Spinal cord (tissue), 10 donors: Measurements from ENCODE around the gene ZNF506. TPM values are rescaled to one million over a fixed set of nuclear protein-coding genes. Genes with fewer than 3 reads are reported as not detected.
A peak's percentile ranks its signal among the peaks of the same experiment; 100 is the strongest.
"Not testable (repeated sequence)": the region's sequence is repeated elsewhere in the genome, so short reads cannot be mapped to it uniquely, and the experiment has no call there.

Source experiments
- DNase-seq, 6 donors: peaks; one replicate each; pipeline versions ENCODE4 v3.0.0 to v3.0.0-alpha.2; 2013 to 2015; ENCODE audit warnings: low spot score in 6 of 6, low read depth in 4 of 6
- H3K27ac ChIP-seq: one replicate; pipeline ENCODE4 v1.5.1; 2013; ENCODE audit warnings: low read depth, low read length, control low read depth
- H3K27me3 ChIP-seq: one replicate; pipeline ENCODE4 v1.6.1; 2013; ENCODE audit warnings: low read length; ENCODE audit not compliant: control insufficient read depth, insufficient read depth
- H3K36me3 ChIP-seq: one replicate; pipeline ENCODE4 v1.6.1; 2013; ENCODE audit warnings: low read length; ENCODE audit not compliant: control insufficient read depth, insufficient read depth
- H3K4me1 ChIP-seq: one replicate; pipeline ENCODE4 v1.6.1; 2013; ENCODE audit warnings: low read length; ENCODE audit not compliant: control insufficient read depth, insufficient read depth
- H3K4me3 ChIP-seq: one replicate; pipeline ENCODE4 v1.5.1; 2013; ENCODE audit warnings: low read depth, low read length, control low read depth
- H3K9me3 ChIP-seq: one replicate; pipeline ENCODE4 v1.6.1; 2013; ENCODE audit warnings: low read length; ENCODE audit not compliant: control insufficient read depth, insufficient read depth
- WGBS: methylation state at CpG from one replicate; pipeline ENCODE4 v1.1.5; 2013; ENCODE audit warnings: missing lambda C conversion rate; ENCODE audit not compliant: insufficient coverage; 5-methylcytosine and 5-hydroxymethylcytosine counted together
- long read RNA-seq, 4 donors: transcript quantifications; one replicate each; lab custom pipeline, GENCODE V29; 2026
- polyA plus RNA-seq, 2 donors: library from polyadenylated mRNA; unstranded; fragments of 120-200 nt; gene quantifications; one replicate each; pipeline ENCODE4 v1.2.1, GENCODE V29; 2013; ENCODE audit not compliant: insufficient read length in 2 of 2
- total RNA-seq, 2 donors: library from RNA; depleted of rRNA in 1 of 2; stranded (reverse); fragments of 120-200 nt in 1 of 2; fragments of >200 nt in 1 of 2; gene quantifications; one replicate each; pipeline versions ENCODE4 v1.2.3 to v1.2.4, GENCODE V29; 2013 to 2014
- donor health status: healthy.

ZNF506 gene
- total RNA-seq (10 to 100 TPM; 32.9 to 46.0 TPM), polyA plus RNA-seq (10 to 100 TPM; 26.9 to 27.3 TPM)
- long read RNA-seq, donor 1, full-length matches to known transcripts = 14 of 20 reads
- long read RNA-seq, donor 1, partial matches to known transcripts = 6 of 20 reads
- long read RNA-seq, donor 1, other reads (novel, unspliced or antisense) = 0 of 20 reads
- long read RNA-seq, donor 2, full-length matches to known transcripts = 10 of 10 reads
- long read RNA-seq, donor 2, partial matches to known transcripts = 0 of 10 reads
- long read RNA-seq, donor 2, other reads (novel, unspliced or antisense) = 0 of 10 reads
- long read RNA-seq, donor 3, full-length matches to known transcripts = 10 of 10 reads
- long read RNA-seq, donor 3, partial matches to known transcripts = 0 of 10 reads
- long read RNA-seq, donor 3, other reads (novel, unspliced or antisense) = 0 of 10 reads
- long read RNA-seq, donor 4, full-length matches to known transcripts = 23 of 29 reads
- long read RNA-seq, donor 4, partial matches to known transcripts = 6 of 29 reads
- long read RNA-seq, donor 4, other reads (novel, unspliced or antisense) = 0 of 29 reads

GRCh38 chr19:19821366-19821951 lies at the start of gene ZNF506:
Gene ZNF506, minus strand, starts transcription at chr19:19821750. Its CDS starts 147 bp downstream, at chr19:19821603.
- Histone ChIP-seq H3K9me3 (no peaks in the 10 kb centered on the region), H3K4me1 (peaks cover 26% of the 10 kb centered on the region), H3K27ac (peak within 1 kb of the TSS; percentile 97), H3K36me3 (peaks cover 5% of the 10 kb centered on the region), H3K27me3 (no peaks in the 10 kb centered on the region), H3K4me3 (peak within 1 kb of the TSS; percentile 94)
- under 1% methylated on average over 25 of the region's 28 CpGs for WGBS
- DNase-seq = peak; percentile 95 to 100 (median 98)

- H3K9me3 ChIP-seq = not testable (repeated sequence)
- WGBS = no CpG with 5 or more reads among the region's 5 CpGs
These were observed 48.5 kb upstream of the ZNF506 start for GRCh38 chr19:19870086-19870485.

GRCh38 chr19:19866611-19867248 lies 45.2 kb upstream of the ZNF506 start:
- H3K9me3 ChIP-seq = no peaks in the 10 kb centered on the region
- no peaks in the 10 kb centered on the region for H3K27me3 ChIP-seq
- H3K27ac ChIP-seq = peak overlapping the region; percentile 98
- 1% methylated on average over 8 of the region's 23 CpGs for WGBS
- peak overlapping the region; percentile 77 for H3K4me3 ChIP-seq
- peaks cover 3% of the 10 kb centered on the region for H3K4me1 ChIP-seq
- no peaks in the 10 kb centered on the region for H3K36me3 ChIP-seq
- peak in 3 of 6 donors; percentile 22 to 67 (median 59) for DNase-seq

More at GRCh38 chr19:19870086-19870485, 48.5 kb upstream of the ZNF506 start:
- not testable (repeated sequence) for H3K27me3 ChIP-seq, H3K4me1 ChIP-seq, H3K4me3 ChIP-seq, H3K27ac ChIP-seq, H3K36me3 ChIP-seq, DNase-seq

GRCh38 chr19:19865750-19866610 lies 44.4 kb upstream of the ZNF506 start, which contains the start of gene ZNF253:
Gene ZNF253, plus strand, starts transcription at chr19:19865882. Its CDS starts 115 bp downstream, at chr19:19865997.
- peak within 1 kb of the TSS; percentile 77 for H3K4me3 ChIP-seq
- H3K27me3 ChIP-seq = peaks cover under 1% of the 10 kb centered on the region
- peak within 1 kb of the TSS; percentile 98 for H3K27ac ChIP-seq
- no peaks in the 10 kb centered on the region for H3K9me3 ChIP-seq
- DNase-seq = peak; percentile 89 to 99 (median 98)
- 0% methylated on average over 28 of the region's 43 CpGs for WGBS
- H3K36me3 ChIP-seq = no peaks in the 10 kb centered on the region
- H3K4me1 ChIP-seq = peaks cover 3% of the 10 kb centered on the region

GRCh38 chr19:19860756-19861390 lies 39.3 kb upstream of the ZNF506 start:
- 5% methylated on average over 29 of the region's 29 CpGs for WGBS
- H3K36me3 ChIP-seq = no peaks in the 10 kb centered on the region
- peaks cover 10% of the 10 kb centered on the region for H3K4me1 ChIP-seq
- H3K9me3 ChIP-seq = no peaks in the 10 kb centered on the region
- DNase-seq = peak in 5 of 6 donors; percentile 24 to 97 (median 47)
- no peak overlapping the region for H3K27ac ChIP-seq
- H3K27me3 ChIP-seq = peaks cover 5% of the 10 kb centered on the region
- H3K4me3 ChIP-seq = peak overlapping the region; percentile 33

GRCh38 chr19:19858751-19859150 lies 37.2 kb upstream of the ZNF506 start:
- no peak overlapping the region for H3K4me3 ChIP-seq
- no peak overlapping the region for H3K27ac ChIP-seq
- no peaks in the 10 kb centered on the region for H3K36me3 ChIP-seq
- DNase-seq = no peak
- WGBS = 100% methylated on average over 1 of the region's 2 CpGs
- H3K4me1 ChIP-seq = peaks cover 7% of the 10 kb centered on the region
- no peaks in the 10 kb centered on the region for H3K9me3 ChIP-seq
- peaks cover 5% of the 10 kb centered on the region for H3K27me3 ChIP-seq

- H3K27ac ChIP-seq, H3K4me3 ChIP-seq, H3K4me1 ChIP-seq, DNase-seq, H3K36me3 ChIP-seq, H3K9me3 ChIP-seq, H3K27me3 ChIP-seq: not testable (repeated sequence)
- 68% methylated on average over 2 of the region's 2 CpGs for WGBS
These were observed 30.2 kb upstream of the ZNF506 start for GRCh38 chr19:19851740-19852139.

- H3K9me3 ChIP-seq = no peaks in the 10 kb centered on the region
- H3K4me1 ChIP-seq = no peaks in the 10 kb centered on the region
- no peak overlapping the region for H3K4me3 ChIP-seq
- WGBS = no CpG with 5 or more reads among the region's 6 CpGs
- DNase-seq = no peak
- H3K27ac ChIP-seq = no peak overlapping the region
- H3K36me3 ChIP-seq = no peaks in the 10 kb centered on the region
- no peaks in the 10 kb centered on the region for H3K27me3 ChIP-seq
These were observed 27.5 kb upstream of the ZNF506 start for GRCh38 chr19:19849056-19849455.
